ENCODE data around the gene PRR19.

DNA sequence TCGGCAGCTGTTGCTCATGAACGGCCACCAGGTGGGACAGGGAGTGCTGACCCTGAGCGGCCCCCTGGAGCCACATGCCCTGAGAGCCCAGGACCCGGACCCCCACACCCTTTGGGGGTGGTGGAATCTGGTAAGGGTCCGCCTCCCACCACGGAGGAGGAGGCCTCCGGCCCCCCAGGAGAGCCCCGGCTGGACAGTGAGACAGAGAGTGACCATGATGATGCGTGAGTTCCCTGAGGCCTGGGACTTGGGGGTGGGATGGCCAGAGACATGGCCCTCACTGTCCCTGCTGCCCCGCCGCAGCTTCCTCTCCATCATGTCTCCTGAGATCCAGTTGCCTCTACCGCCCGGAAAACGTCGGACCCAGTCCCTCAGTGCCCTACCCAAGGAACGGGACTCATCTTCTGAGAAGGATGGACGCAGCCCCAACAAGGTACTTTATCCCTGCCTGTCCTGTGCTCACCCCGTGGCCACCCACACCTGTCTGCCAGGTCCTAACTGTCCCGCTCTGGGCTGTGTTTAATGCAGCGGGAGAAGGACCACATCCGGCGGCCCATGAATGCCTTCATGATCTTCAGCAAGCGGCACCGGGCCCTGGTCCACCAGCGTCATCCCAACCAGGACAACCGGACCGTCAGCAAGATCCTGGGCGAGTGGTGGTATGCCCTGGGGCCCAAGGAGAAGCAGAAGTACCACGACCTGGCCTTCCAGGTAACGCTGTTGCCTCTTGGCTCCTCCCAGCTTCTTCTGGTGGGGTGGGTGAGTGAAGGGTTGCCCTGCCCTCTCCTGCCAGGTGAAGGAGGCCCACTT is 14.7 kb upstream of the PRR19 start:
- TF ChIP-seq, protein P1, sequence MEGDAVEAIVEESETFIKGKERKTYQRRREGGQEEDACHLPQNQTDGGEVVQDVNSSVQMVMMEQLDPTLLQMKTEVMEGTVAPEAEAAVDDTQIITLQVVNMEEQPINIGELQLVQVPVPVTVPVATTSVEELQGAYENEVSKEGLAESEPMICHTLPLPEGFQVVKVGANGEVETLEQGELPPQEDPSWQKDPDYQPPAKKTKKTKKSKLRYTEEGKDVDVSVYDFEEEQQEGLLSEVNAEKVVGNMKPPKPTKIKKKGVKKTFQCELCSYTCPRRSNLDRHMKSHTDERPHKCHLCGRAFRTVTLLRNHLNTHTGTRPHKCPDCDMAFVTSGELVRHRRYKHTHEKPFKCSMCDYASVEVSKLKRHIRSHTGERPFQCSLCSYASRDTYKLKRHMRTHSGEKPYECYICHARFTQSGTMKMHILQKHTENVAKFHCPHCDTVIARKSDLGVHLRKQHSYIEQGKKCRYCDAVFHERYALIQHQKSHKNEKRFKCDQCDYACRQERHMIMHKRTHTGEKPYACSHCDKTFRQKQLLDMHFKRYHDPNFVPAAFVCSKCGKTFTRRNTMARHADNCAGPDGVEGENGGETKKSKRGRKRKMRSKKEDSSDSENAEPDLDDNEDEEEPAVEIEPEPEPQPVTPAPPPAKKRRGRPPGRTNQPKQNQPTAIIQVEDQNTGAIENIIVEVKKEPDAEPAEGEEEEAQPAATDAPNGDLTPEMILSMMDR (conservative IDR thresholded peaks at IDR 0.05): no peak
- no peak for TF ChIP-seq ZFX (IDR thresholded peaks at IDR 0.05)

Data from C4-2B (cell line).